ENCODE results near the gene ZBTB42. TPM values are rescaled to one million over a fixed set of nuclear protein-coding genes. Genes with fewer than 3 reads are reported as not detected.

The ZBTB42 gene
- total RNA-seq, 4 donors from 2014 or later: 2.4 to 20.8 (median 12.5) TPM

- ATAC-seq (no peak), DNase-seq (no peak)
- intact Hi-C loops (cut with DNase I; ENCODE audit: low total_unique reads): loop anchor here (5.0 kb wide), 2 partner anchors 71 to 191 kb away; partner anchors contain the start of genes CEP170B and CLBA1
- no peaks in the 10 kb centered on the region for H3K27me3 ChIP-seq
- H3K4me1 ChIP-seq: peaks cover 44% of the 10 kb centered on the region in 2 donors
- H3K4me3 ChIP-seq: peak overlapping the region in 1 of 4 donors; percentile 58
- in situ Hi-C loops (cut with MboI; ENCODE audit: low sequenced_read_pairs in 4 of 4): no loop called here
- H3K27ac ChIP-seq: peak overlapping the region in 3 of 4 donors; percentile 82 to 90 (median 89)
- no peak for TF ChIP-seq CTCF (IDR thresholded peaks at IDR 0.05 in 4 of 5, conservative IDR thresholded peaks at IDR 0.05 in 1 of 5)
- TF ChIP-seq POLR2A (IDR thresholded peaks at IDR 0.05): no peak
- H3K9me3 ChIP-seq: no peaks in the 10 kb centered on the region
- H3K36me3 ChIP-seq: no peaks in the 10 kb centered on the region
Measured at GRCh38 chr14:104796687-104797081, 4.2 kb upstream of the ZBTB42 start.

- TF ChIP-seq POLR2A (IDR thresholded peaks at IDR 0.05): no peak
- DNase-seq (no peak), ATAC-seq (no peak)
- intact Hi-C loops (cut with DNase I; ENCODE audit: low total_unique reads): loop anchor here (5.0 kb wide), 2 partner anchors 70 to 190 kb away; partner anchors contain the start of genes CEP170B and CLBA1
- peaks cover 41 to 44% of the 10 kb centered on the region in 2 donors for H3K4me1 ChIP-seq
- no peaks in the 10 kb centered on the region for H3K36me3 ChIP-seq
- no peak overlapping the region for H3K4me3 ChIP-seq
- in situ Hi-C loops (cut with MboI; ENCODE audit: low sequenced_read_pairs in 4 of 4): no loop called here
- H3K9me3 ChIP-seq: no peaks in the 10 kb centered on the region
- no peaks in the 10 kb centered on the region for H3K27me3 ChIP-seq
- peak overlapping the region; percentile 28 to 90 (median 88) for H3K27ac ChIP-seq
Measured at GRCh38 chr14:104797115-104798044, 3.5 kb upstream of the ZBTB42 start.

GRCh38 chr14:104798300-104799243 lies 2.3 kb upstream of the ZBTB42 start:
- intact Hi-C loops (cut with DNase I; ENCODE audit: low total_unique reads) (loop anchor here (5.0 kb wide), 2 partner anchors 69 to 189 kb away; partner anchors contain the start of genes CEP170B and CLBA1), in situ Hi-C loops (cut with MboI; ENCODE audit: low sequenced_read_pairs in 4 of 4) (no loop called here)
- Histone ChIP-seq H3K4me3 (no peak overlapping the region), H3K27ac (peak overlapping the region; percentile 84 to 91 (median 89)), H3K36me3 (no peaks in the 10 kb centered on the region), H3K27me3 (no peaks in the 10 kb centered on the region), H3K4me1 (peaks cover 29 to 43% of the 10 kb centered on the region in 2 donors), H3K9me3 (no peaks in the 10 kb centered on the region)
- DNase-seq: no peak
- no peak for ATAC-seq
- TF ChIP-seq CTCF (IDR thresholded peaks at IDR 0.05 in 4 of 5, conservative IDR thresholded peaks at IDR 0.05 in 1 of 5) (no peak), POLR2A (IDR thresholded peaks at IDR 0.05) (no peak)

- in situ Hi-C loops (cut with MboI; ENCODE audit: low sequenced_read_pairs in 4 of 4) (no loop called here), intact Hi-C loops (cut with DNase I; ENCODE audit: low total_unique reads) (loop anchor here (1.0 to 5.0 kb wide), 3 partner anchors 27 to 188 kb away; partner anchors contain the start of genes CEP170B and CLBA1)
- Histone ChIP-seq H3K27me3 (no peaks in the 10 kb centered on the region), H3K4me1 (peaks cover 21 to 35% of the 10 kb centered on the region in 2 donors), H3K9me3 (no peaks in the 10 kb centered on the region), H3K4me3 (peak overlapping the region; percentile 45 to 77 (median 58)), H3K36me3 (no peaks in the 10 kb centered on the region), H3K27ac (peak overlapping the region; percentile 84 to 91 (median 89))
- no peak for DNase-seq
- no peak for ATAC-seq
- TF ChIP-seq CTCF (IDR thresholded peaks at IDR 0.05 in 4 of 5, conservative IDR thresholded peaks at IDR 0.05 in 1 of 5) (no peak), POLR2A (IDR thresholded peaks at IDR 0.05) (no peak)
Measured at GRCh38 chr14:104799244-104800014, 1.5 kb upstream of the ZBTB42 start.
